Measurements from ENCODE around the gene RYR2.

- peak; percentile 39 for TF ChIP-seq CTCF (IDR thresholded peaks at IDR 0.05; ENCODE audit: poor library complexity)
- no peak for TF ChIP-seq EZH2 (IDR thresholded peaks at IDR 0.05; ENCODE audit: borderline replicate concordance)
These were observed 630.8 kb downstream of the RYR2 start for GRCh38 chr1:237672748-237673147.

Data from hepatocyte (in vitro differentiated cells).